22Rv1 (cell line): ENCODE results near the gene ATG4C.

Source experiments
- ZFX ChIP-seq: fragments of 450-650 bp; IDR thresholded peaks from 2 replicates; pipeline ENCODE4 v1.6.1; 2017; ENCODE audit warnings: antibody characterized with exemption, borderline replicate concordance
- TF ChIP-seq, protein P1 (sequence below): fragments of 450-650 bp; IDR thresholded peaks from 2 replicates; pipeline ENCODE4 v1.5.1; 2017; ENCODE audit warnings: mild to moderate bottlenecking

DNA sequence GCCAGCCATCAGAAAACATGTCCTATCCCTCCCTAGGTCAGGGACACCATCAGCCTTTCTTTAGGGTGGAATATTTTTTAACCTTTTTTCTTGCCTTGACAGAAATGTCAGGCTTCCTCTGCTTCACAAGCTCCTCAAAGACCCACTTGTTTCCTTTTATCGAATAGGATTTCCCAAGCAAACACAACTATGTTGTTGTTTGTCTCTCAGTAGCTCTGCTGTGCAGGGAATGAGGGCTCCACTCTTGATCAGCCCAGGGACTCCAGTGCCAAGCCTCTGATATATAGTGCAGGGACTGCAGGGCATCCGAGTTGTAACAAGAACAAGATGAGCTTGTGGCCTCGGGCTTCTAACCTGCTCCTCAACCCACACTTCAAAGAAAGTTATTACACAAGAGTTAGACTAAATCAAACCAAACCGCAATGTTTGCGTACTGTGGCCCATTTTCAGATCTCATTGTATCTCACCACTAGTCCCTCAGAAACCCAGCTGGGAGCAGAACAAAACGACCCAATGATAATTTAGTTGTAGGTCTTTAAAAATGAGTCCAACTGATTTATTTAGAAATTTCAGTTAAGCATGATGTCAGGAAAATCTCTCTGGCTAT lies 108.1 kb downstream of the ATG4C start:
- TF ChIP-seq, protein P1, sequence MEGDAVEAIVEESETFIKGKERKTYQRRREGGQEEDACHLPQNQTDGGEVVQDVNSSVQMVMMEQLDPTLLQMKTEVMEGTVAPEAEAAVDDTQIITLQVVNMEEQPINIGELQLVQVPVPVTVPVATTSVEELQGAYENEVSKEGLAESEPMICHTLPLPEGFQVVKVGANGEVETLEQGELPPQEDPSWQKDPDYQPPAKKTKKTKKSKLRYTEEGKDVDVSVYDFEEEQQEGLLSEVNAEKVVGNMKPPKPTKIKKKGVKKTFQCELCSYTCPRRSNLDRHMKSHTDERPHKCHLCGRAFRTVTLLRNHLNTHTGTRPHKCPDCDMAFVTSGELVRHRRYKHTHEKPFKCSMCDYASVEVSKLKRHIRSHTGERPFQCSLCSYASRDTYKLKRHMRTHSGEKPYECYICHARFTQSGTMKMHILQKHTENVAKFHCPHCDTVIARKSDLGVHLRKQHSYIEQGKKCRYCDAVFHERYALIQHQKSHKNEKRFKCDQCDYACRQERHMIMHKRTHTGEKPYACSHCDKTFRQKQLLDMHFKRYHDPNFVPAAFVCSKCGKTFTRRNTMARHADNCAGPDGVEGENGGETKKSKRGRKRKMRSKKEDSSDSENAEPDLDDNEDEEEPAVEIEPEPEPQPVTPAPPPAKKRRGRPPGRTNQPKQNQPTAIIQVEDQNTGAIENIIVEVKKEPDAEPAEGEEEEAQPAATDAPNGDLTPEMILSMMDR, result no peak
- no peak for TF ChIP-seq ZFX
